ENCODE measurements around the gene PHLDB2. TPM values are rescaled to one million over a fixed set of nuclear protein-coding genes. Genes with fewer than 3 reads are reported as not detected.

PHLDB2 gene
- total RNA-seq, 2 experiments from 2014 or later: 0.75 to 0.81 TPM

DNA sequence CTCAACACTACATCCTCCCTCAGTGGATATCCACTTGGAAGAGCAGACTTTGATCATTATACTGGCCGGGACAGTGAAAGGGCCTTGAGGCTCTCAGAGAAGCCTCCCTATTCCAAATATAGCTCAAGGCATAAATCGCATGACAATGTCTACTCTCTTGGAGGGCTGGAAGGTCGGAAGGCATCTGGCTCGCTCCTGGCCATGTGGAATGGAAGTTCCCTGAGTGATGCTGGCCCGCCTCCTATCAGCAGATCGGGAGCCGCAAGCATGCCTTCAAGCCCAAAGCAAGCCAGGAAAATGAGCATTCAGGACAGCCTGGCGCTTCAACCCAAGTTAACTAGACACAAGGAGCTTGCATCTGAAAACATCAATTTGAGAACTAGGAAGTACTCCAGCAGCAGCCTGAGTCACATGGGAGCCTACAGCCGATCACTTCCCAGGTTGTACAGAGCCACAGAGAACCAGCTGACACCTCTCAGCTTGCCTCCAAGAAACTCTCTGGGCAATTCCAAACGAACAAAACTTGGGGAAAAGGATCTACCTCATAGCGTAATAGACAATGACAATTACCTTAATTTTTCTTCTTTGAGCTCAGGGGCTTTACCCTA is 25.4 kb downstream of the PHLDB2 start:
- Mint-ChIP-seq H3K36me3 (ENCODE audit: low read depth) (no peaks in the 10 kb centered on the region), H3K27ac (no peak overlapping the region), H3K9me3 (ENCODE audit: low read depth) (peaks cover 3% of the 10 kb centered on the region), H3K27me3 (no peaks in the 10 kb centered on the region), H3K4me3 (no peak overlapping the region), H3K4me1 (no peaks in the 10 kb centered on the region)
- ATAC-seq: no peak
- ChIA-PET CTCF (interaction anchor here (0.7 kb wide), 2 partner anchors 27 to 821 kb away, joined by 3 read pairs; no protein-coding TSS in a partner anchor), POLR2A (no interaction called here)
- intact Hi-C loops (cut with DNase I, micrococcal nuclease): no loop called here
- no peak for DNase-seq

- CTCF ChIA-PET: interaction anchor here (0.5 to 1.2 kb wide), 2 partner anchors 11 to 199 kb away, joined by 3 read pairs; no protein-coding TSS in a partner anchor
- ATAC-seq (no peak), DNase-seq (no peak)
- H3K27me3 Mint-ChIP-seq: no peaks in the 10 kb centered on the region
- no peaks in the 10 kb centered on the region for H3K36me3 Mint-ChIP-seq (ENCODE audit: low read depth)
- H3K4me3 Mint-ChIP-seq: no peak overlapping the region
- H3K27ac Mint-ChIP-seq: no peak overlapping the region
- H3K4me1 Mint-ChIP-seq: no peaks in the 10 kb centered on the region
- intact Hi-C loops (cut with DNase I, micrococcal nuclease): no loop called here
- peaks cover 5% of the 10 kb centered on the region for H3K9me3 Mint-ChIP-seq (ENCODE audit: low read depth)
- POLR2A ChIA-PET: no interaction called here
Observed at GRCh38 chr3:111885578-111885977, 26.5 kb downstream of the PHLDB2 start.

GRCh38 chr3:111890051-111890580 is 31.1 kb downstream of the PHLDB2 start:
- H3K36me3 Mint-ChIP-seq (ENCODE audit: low read depth): no peaks in the 10 kb centered on the region
- CTCF ChIA-PET: interaction anchor here (1.5 to 1.7 kb wide), 2 partner anchors 100 to 124 kb away, joined by 3 to 4 read pairs; no protein-coding TSS in a partner anchor

DNA sequence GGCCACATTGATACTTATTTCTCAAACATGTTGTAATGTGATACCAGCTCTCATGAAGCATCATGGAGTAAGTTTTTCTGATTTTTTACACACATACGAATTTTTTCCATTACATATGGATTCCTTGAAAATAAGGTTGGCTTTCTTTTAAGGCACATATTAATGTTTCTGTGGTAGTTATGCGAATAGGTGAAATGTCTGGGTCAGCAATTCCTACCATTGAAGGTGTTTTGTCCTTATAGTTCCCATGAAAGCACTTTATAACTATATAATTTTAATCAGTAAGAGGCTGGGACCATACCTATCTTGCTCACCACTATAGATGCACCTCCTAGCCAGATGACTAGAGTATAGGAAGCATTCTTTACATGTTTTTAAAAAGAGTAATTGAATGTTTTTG is 33.0 kb downstream of the PHLDB2 start:
- ChIA-PET POLR2A (no interaction called here), CTCF (no interaction called here)
- DNase-seq (no peak), ATAC-seq (no peak)
- no peak overlapping the region for H3K4me3 Mint-ChIP-seq
- peaks cover 2% of the 10 kb centered on the region for H3K9me3 Mint-ChIP-seq (ENCODE audit: low read depth)
- H3K27ac Mint-ChIP-seq: no peak overlapping the region
- intact Hi-C loops (cut with DNase I, micrococcal nuclease): loop anchor here in 1 of 2 experiments (10.0 kb wide), 1 partner anchor 123 kb away; no protein-coding TSS in a partner anchor
- no peaks in the 10 kb centered on the region for H3K36me3 Mint-ChIP-seq (ENCODE audit: low read depth)
- no peaks in the 10 kb centered on the region for H3K27me3 Mint-ChIP-seq
- H3K4me1 Mint-ChIP-seq: no peaks in the 10 kb centered on the region

More at GRCh38 chr3:111890051-111890580, 31.1 kb downstream of the PHLDB2 start:
- intact Hi-C loops (cut with DNase I, micrococcal nuclease): loop anchor here in 1 of 2 experiments (10.0 kb wide), 1 partner anchor 125 kb away; no protein-coding TSS in a partner anchor
- DNase-seq: no peak
- Mint-ChIP-seq H3K4me1 (no peaks in the 10 kb centered on the region), H3K4me3 (no peak overlapping the region), H3K27me3 (no peaks in the 10 kb centered on the region), H3K9me3 (ENCODE audit: low read depth) (peaks cover 2% of the 10 kb centered on the region), H3K27ac (no peak overlapping the region)
- POLR2A ChIA-PET: no interaction called here
- ATAC-seq: no peak

GRCh38 chr3:111895071-111895470 is 36.0 kb downstream of the PHLDB2 start:
- intact Hi-C loops (cut with DNase I, micrococcal nuclease): loop anchor here (2.0 to 10.0 kb wide), 2 partner anchors 72 to 120 kb away; no protein-coding TSS in a partner anchor
- POLR2A ChIA-PET: no interaction called here
- ATAC-seq: peak; percentile 47

DNA sequence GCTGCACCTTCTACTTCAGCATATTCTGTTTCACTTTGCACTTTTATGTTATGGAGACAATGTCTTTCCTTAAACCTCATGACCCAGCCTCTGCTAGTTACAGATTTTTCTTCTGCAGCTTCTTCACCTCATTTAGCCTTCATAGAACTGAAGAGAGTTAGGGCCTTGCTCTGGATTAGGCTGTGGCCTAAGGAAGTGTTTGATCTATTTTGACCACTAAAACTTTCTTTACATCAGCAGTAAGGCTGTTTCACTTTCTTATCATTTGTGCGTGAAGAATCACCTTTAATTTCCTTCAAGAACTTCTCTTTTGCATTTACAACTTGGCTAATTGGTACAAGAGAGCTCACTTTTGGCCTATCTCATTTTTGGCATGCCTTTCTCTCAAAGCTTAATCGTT is 40.9 kb downstream of the PHLDB2 start:
- H3K27me3 Mint-ChIP-seq: no peaks in the 10 kb centered on the region
- no peak overlapping the region for H3K27ac Mint-ChIP-seq
- ChIA-PET POLR2A (no interaction called here), CTCF (interaction anchor here (0.8 kb wide), 1 partner anchor 114 kb away, joined by 3 read pairs; no protein-coding TSS in a partner anchor)
- DNase-seq (no peak), ATAC-seq (no peak)
- no peak overlapping the region for H3K4me3 Mint-ChIP-seq
- intact Hi-C loops (cut with DNase I, micrococcal nuclease): loop anchor here in 1 of 2 experiments (10.0 kb wide), 1 partner anchor 115 kb away; no protein-coding TSS in a partner anchor
- H3K4me1 Mint-ChIP-seq: peaks cover 3% of the 10 kb centered on the region
- no peaks in the 10 kb centered on the region for H3K9me3 Mint-ChIP-seq (ENCODE audit: low read depth)
- no peaks in the 10 kb centered on the region for H3K36me3 Mint-ChIP-seq (ENCODE audit: low read depth)

More at GRCh38 chr3:111895071-111895470, 36.0 kb downstream of the PHLDB2 start:
- Mint-ChIP-seq H3K36me3 (ENCODE audit: low read depth) (no peaks in the 10 kb centered on the region), H3K27me3 (no peaks in the 10 kb centered on the region), H3K27ac (no peak overlapping the region), H3K4me1 (no peaks in the 10 kb centered on the region), H3K9me3 (ENCODE audit: low read depth) (peaks cover under 1% of the 10 kb centered on the region), H3K4me3 (no peak overlapping the region)
- DNase-seq: no peak
- CTCF ChIA-PET: interaction anchor here (0.6 to 1.2 kb wide), 8 partner anchors 59 to 186 kb away, joined by 3 to 8 read pairs (median 4); no protein-coding TSS in a partner anchor

DNA sequence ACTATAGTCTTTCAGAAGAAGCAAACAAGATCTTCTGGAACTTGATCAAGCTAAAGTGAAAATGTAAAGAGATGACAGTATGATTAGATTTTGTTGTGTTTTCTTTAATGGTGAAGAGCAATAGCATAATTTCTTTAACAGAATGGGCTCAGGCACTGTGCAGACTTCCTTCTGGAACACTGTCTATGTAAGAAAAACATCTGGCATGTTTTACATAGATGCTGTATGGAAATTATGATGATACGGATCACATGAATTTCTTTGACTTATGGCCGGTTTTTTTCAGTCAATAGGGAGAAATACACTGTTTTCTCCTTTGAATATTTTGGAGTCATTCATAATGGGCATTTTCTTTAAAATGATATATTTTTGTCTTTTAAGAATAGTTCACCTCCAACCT is 42.6 kb downstream of the PHLDB2 start:
- ChIA-PET POLR2A (no interaction called here), CTCF (no interaction called here)
- H3K36me3 Mint-ChIP-seq (ENCODE audit: low read depth): no peaks in the 10 kb centered on the region

GRCh38 chr3:111902534-111902933 is 43.5 kb downstream of the PHLDB2 start:
- ChIA-PET POLR2A (no interaction called here), CTCF (interaction anchor here (1.1 kb wide), 1 partner anchor 57 kb away, joined by 3 read pairs; no protein-coding TSS in a partner anchor)
- Mint-ChIP-seq H3K36me3 (ENCODE audit: low read depth) (no peaks in the 10 kb centered on the region), H3K27ac (no peak overlapping the region), H3K27me3 (no peaks in the 10 kb centered on the region), H3K4me1 (peaks cover 3% of the 10 kb centered on the region), H3K4me3 (no peak overlapping the region), H3K9me3 (ENCODE audit: low read depth) (no peaks in the 10 kb centered on the region)
- intact Hi-C loops (cut with DNase I, micrococcal nuclease): no loop called here
- ATAC-seq: no peak
- DNase-seq: no peak

More for the DNA sequence above, 42.6 kb downstream of the PHLDB2 start:
- no peaks in the 10 kb centered on the region for H3K27me3 Mint-ChIP-seq
- H3K4me1 Mint-ChIP-seq: peaks cover 3% of the 10 kb centered on the region
- no peak overlapping the region for H3K27ac Mint-ChIP-seq
- no peak overlapping the region for H3K4me3 Mint-ChIP-seq
- DNase-seq: no peak
- ATAC-seq: no peak
- no peaks in the 10 kb centered on the region for H3K9me3 Mint-ChIP-seq (ENCODE audit: low read depth)
- intact Hi-C loops (cut with DNase I, micrococcal nuclease): no loop called here

GRCh38 chr3:111903067-111903511 is 44.0 kb downstream of the PHLDB2 start:
- Mint-ChIP-seq H3K27me3 (no peaks in the 10 kb centered on the region), H3K4me1 (peaks cover 3% of the 10 kb centered on the region), H3K9me3 (ENCODE audit: low read depth) (no peaks in the 10 kb centered on the region), H3K27ac (no peak overlapping the region), H3K4me3 (no peak overlapping the region), H3K36me3 (ENCODE audit: low read depth) (no peaks in the 10 kb centered on the region)
- ATAC-seq (peak; percentile 74), DNase-seq (peak; percentile 27)
- ChIA-PET CTCF (interaction anchor here (1.1 kb wide), 1 partner anchor 56 kb away, joined by 3 read pairs; no protein-coding TSS in a partner anchor), POLR2A (no interaction called here)
- intact Hi-C loops (cut with DNase I, micrococcal nuclease): no loop called here

GRCh38 chr3:111904376-111905241 is 45.5 kb downstream of the PHLDB2 start:
- Mint-ChIP-seq H3K4me3 (no peak overlapping the region), H3K4me1 (peaks cover 3% of the 10 kb centered on the region), H3K27ac (no peak overlapping the region), H3K36me3 (ENCODE audit: low read depth) (no peaks in the 10 kb centered on the region), H3K27me3 (no peaks in the 10 kb centered on the region), H3K9me3 (ENCODE audit: low read depth) (no peaks in the 10 kb centered on the region)
- DNase-seq (no peak), ATAC-seq (no peak)
- CTCF ChIA-PET: interaction anchor here (0.6 kb wide), 1 partner anchor 9 kb away, joined by 3 read pairs; no protein-coding TSS in a partner anchor
- POLR2A ChIA-PET: no interaction called here
- intact Hi-C loops (cut with DNase I, micrococcal nuclease): no loop called here

- no peak overlapping the region for H3K4me3 Mint-ChIP-seq
- H3K9me3 Mint-ChIP-seq (ENCODE audit: low read depth): no peaks in the 10 kb centered on the region
- DNase-seq (no peak), ATAC-seq (no peak)
- no peaks in the 10 kb centered on the region for H3K27me3 Mint-ChIP-seq
- ChIA-PET CTCF (interaction anchor here (0.8 to 1.4 kb wide), 3 partner anchors 11 to 192 kb away, joined by 3 read pairs; no protein-coding TSS in a partner anchor), POLR2A (no interaction called here)
- peaks cover 3% of the 10 kb centered on the region for H3K4me1 Mint-ChIP-seq
- no peak overlapping the region for H3K27ac Mint-ChIP-seq
- intact Hi-C loops (cut with DNase I, micrococcal nuclease): no loop called here
- H3K36me3 Mint-ChIP-seq (ENCODE audit: low read depth): no peaks in the 10 kb centered on the region
Observed at GRCh38 chr3:111906656-111907055, 47.6 kb downstream of the PHLDB2 start.

Measured in activated CD4-positive, alpha-beta T cell treated with anti-CD3 and anti-CD28 coated beads for 36 hours (primary cell).